K562 (cell line): ENCODE data around the gene DNAJB6. TPM values are rescaled to one million over a fixed set of nuclear protein-coding genes. Genes with fewer than 3 reads are reported as not detected.

Experiments used
- CBX2 ChIP-seq: fragments of 200-600 bp; sonication (generic); IDR thresholded peaks from one replicate; pipeline ENCODE4 v1.6.1; 2012; ENCODE audit warnings: mild to moderate bottlenecking, low read length, inconsistent platforms; ENCODE audit not compliant: insufficient read depth, poor library complexity, severe bottlenecking
- KLF16 ChIP-seq: IDR thresholded peaks from 2 replicates; pipeline ENCODE4 v1.6.1; 2016; ENCODE audit warnings: antibody characterized with exemption
- RCOR1 ChIP-seq, 2 experiments: IDR thresholded peaks; 2 replicates each; pipeline ENCODE4 v1.6.1; 2012; ENCODE audit warnings: low read depth in 2 of 2, low read length in 2 of 2, borderline replicate concordance in 1 of 2, improper control_type of control experiment in 1 of 2
- SMAD4 ChIP-seq: fragments of 250-450 bp; sonication (Bioruptor Pico); conservative IDR thresholded peaks from 2 replicates; pipeline ENCODE4 v1.8.0; 2021; ENCODE audit warnings: inconsistent platforms, mild to moderate bottlenecking, moderate library complexity
- SMC3 ChIP-seq: conservative IDR thresholded peaks from 2 replicates; pipeline ENCODE4 v1.6.1; 2011; ENCODE audit warnings: low read depth, low read length, improper control_type of control experiment; ENCODE audit not compliant: insufficient read depth
- XRCC4 ChIP-seq: IDR thresholded peaks from one replicate; pipeline ENCODE4 v1.6.1; 2011; ENCODE audit not compliant: insufficient read depth, insufficient read length; ENCODE audit errors: extremely low read depth
- YY1 ChIP-seq, 3 experiments: IDR thresholded peaks; 2 replicates each; pipeline ENCODE4 v1.6.1; 2011; ENCODE audit warnings: low read length in 2 of 3, mild to moderate bottlenecking in 2 of 3, moderate library complexity in 2 of 3, borderline replicate concordance in 1 of 3, control low read depth in 1 of 3, low read depth in 1 of 3; ENCODE audit not compliant: insufficient read depth in 3 of 3, insufficient replicate concordance in 2 of 3, control insufficient read depth in 1 of 3, insufficient read length in 1 of 3; ENCODE audit errors: extremely low read depth in 1 of 3
- ZNF282 ChIP-seq: sonication (generic); formaldehyde crosslinking; IDR thresholded peaks from 2 replicates; pipeline ENCODE4 v1.8.1; 2023; ENCODE audit warnings: missing genetic modification reagents
- polyA plus RNA-seq, 8 experiments: library from polyadenylated mRNA; depleted of rRNA in 4 of 8; stranded (reverse) in 5 of 8; unstranded in 3 of 8; fragments of >200 nt; fragmentation: Nextera tagmentation in 2 of 8; fragmentation: Illumina TruSeq in 1 of 8; extraction: Ambion mirVana in 2 of 8; extraction: Trizol in 1 of 8; gene quantifications; 2 replicates each; pipeline versions ENCODE4 v1.2.1 to v1.2.3, GENCODE V29; 2011 to 2014; ENCODE audit warnings: inconsistent platforms in 1 of 8, missing spikeins in 1 of 8
- total RNA-seq, 7 experiments: library from RNA; depleted of rRNA in 6 of 7; stranded (reverse); fragments of >200 nt in 6 of 7; fragmentation: Illumina TruSeq in 2 of 7; extraction: Trizol in 2 of 7; gene quantifications; 2 replicates each; pipeline versions ENCODE4 v1.2.1 to v1.2.3, GENCODE V29; 2011 to 2021; ENCODE audit warnings: low replicate concordance in 1 of 7
- TF ChIP-seq, protein P1 (sequence below), 3 experiments: fragments of 200-800 bp in 1 of 3; fragments of 250-450 bp in 1 of 3; fragments of 450-650 bp in 1 of 3; sonication (Bioruptor Pico) in 1 of 3; sonication (Bioruptor generic) in 1 of 3; formaldehyde crosslinking in 1 of 3; IDR thresholded peaks; 2 replicates each; pipeline versions ENCODE4 v1.6.1 to v1.8.0; 2016 to 2022; ENCODE audit warnings: mild to moderate bottlenecking in 2 of 3, missing genetic modification characterization in 2 of 3, missing compliant biosample characterization in 1 of 3, moderate library complexity in 1 of 3
- TF ChIP-seq, protein P2 (sequence below): sonication (generic); formaldehyde crosslinking; IDR thresholded peaks from 2 replicates; pipeline ENCODE4 v1.8.0; 2022; ENCODE audit warnings: mild to moderate bottlenecking, missing genetic modification reagents
- TF ChIP-seq, protein P3 (sequence below): sonication (generic); formaldehyde crosslinking; IDR thresholded peaks from 2 replicates; pipeline ENCODE4 v1.8.0; 2023; ENCODE audit warnings: missing genetic modification reagents, mild to moderate bottlenecking, borderline replicate concordance

Gene DNAJB6
- total and polyA plus RNA-seq, 9 of the 15 experiments (the other 6 are each of a cell fraction or from before 2014, with no cell fraction given), result 84.5 to 158 (median 135) TPM

DNA sequence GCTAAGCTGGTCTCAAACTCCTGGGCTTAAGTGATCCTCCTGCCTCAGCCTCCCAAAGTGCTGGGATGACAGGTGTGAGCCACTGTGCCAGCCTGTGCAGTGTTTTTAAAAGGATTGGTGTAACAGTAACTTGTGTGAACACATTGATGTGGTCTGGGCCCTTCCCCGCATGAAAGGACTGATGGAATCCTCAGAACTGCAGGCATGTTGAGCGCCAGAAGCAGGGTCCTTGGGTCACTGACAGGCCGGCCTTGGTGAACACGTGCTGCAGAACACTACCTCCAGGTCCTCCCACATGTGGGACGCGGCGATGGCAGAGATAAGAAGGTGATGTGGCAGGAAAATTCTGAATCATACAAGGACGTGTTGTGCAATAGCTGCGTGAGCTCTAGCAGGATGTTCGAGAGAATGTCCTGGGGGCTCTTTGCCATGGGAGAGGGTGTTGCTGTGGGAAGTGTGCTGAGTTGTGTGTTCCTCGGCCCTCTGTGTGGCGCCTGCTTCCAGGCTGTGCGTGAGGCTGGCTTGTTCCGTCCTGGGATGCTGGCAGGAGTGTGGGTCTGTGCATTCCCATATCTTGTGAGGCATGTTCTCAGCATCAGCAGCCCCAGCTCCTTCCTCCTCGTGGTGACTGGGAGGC is 68.2 kb downstream of the DNAJB6 start (continued):
- TF ChIP-seq, protein P1, sequence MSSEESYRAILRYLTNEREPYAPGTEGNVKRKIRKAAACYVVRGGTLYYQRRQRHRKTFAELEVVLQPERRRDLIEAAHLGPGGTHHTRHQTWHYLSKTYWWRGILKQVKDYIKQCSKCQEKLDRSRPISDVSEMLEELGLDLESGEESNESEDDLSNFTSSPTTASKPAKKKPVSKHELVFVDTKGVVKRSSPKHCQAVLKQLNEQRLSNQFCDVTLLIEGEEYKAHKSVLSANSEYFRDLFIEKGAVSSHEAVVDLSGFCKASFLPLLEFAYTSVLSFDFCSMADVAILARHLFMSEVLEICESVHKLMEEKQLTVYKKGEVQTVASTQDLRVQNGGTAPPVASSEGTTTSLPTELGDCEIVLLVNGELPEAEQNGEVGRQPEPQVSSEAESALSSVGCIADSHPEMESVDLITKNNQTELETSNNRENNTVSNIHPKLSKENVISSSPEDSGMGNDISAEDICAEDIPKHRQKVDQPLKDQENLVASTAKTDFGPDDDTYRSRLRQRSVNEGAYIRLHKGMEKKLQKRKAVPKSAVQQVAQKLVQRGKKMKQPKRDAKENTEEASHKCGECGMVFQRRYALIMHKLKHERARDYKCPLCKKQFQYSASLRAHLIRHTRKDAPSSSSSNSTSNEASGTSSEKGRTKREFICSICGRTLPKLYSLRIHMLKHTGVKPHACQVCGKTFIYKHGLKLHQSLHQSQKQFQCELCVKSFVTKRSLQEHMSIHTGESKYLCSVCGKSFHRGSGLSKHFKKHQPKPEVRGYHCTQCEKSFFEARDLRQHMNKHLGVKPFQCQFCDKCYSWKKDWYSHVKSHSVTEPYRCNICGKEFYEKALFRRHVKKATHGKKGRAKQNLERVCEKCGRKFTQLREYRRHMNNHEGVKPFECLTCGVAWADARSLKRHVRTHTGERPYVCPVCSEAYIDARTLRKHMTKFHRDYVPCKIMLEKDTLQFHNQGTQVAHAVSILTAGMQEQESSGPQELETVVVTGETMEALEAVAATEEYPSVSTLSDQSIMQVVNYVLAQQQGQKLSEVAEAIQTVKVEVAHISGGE (CRISPR knock-in tag; IDR thresholded peaks at IDR 0.05), result 0 out of 6 replicates have a peak, but pooled peaks of 1 of the 3 experiments have one; percentile 48
- TF ChIP-seq, protein P2, sequence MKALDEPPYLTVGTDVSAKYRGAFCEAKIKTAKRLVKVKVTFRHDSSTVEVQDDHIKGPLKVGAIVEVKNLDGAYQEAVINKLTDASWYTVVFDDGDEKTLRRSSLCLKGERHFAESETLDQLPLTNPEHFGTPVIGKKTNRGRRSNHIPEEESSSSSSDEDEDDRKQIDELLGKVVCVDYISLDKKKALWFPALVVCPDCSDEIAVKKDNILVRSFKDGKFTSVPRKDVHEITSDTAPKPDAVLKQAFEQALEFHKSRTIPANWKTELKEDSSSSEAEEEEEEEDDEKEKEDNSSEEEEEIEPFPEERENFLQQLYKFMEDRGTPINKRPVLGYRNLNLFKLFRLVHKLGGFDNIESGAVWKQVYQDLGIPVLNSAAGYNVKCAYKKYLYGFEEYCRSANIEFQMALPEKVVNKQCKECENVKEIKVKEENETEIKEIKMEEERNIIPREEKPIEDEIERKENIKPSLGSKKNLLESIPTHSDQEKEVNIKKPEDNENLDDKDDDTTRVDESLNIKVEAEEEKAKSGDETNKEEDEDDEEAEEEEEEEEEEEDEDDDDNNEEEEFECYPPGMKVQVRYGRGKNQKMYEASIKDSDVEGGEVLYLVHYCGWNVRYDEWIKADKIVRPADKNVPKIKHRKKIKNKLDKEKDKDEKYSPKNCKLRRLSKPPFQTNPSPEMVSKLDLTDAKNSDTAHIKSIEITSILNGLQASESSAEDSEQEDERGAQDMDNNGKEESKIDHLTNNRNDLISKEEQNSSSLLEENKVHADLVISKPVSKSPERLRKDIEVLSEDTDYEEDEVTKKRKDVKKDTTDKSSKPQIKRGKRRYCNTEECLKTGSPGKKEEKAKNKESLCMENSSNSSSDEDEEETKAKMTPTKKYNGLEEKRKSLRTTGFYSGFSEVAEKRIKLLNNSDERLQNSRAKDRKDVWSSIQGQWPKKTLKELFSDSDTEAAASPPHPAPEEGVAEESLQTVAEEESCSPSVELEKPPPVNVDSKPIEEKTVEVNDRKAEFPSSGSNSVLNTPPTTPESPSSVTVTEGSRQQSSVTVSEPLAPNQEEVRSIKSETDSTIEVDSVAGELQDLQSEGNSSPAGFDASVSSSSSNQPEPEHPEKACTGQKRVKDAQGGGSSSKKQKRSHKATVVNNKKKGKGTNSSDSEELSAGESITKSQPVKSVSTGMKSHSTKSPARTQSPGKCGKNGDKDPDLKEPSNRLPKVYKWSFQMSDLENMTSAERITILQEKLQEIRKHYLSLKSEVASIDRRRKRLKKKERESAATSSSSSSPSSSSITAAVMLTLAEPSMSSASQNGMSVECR (CRISPR knock-in tag), result peak; percentile 65; the same call in 1 of the 2 replicates
- TF ChIP-seq KLF16 (peak; percentile 87), ZNF282 (CRISPR knock-in tag) (no peak), XRCC4 (no peak), SMAD4 (CRISPR knock-in tag) (peak; percentile 85), CBX2 (no peak), RCOR1 (IDR thresholded peaks at IDR 0.05; ENCODE audit: borderline replicate concordance in 1 of 2, low read depth in 2 of 2, low read length in 2 of 2) (peak; percentile 67 to 98; a peak in 3 of 4 replicates), SMC3 (0 out of 2 replicates have a peak, but pooled peaks have one; percentile 6), YY1 (IDR thresholded peaks at IDR 0.05; ENCODE audit: borderline replicate concordance in 1 of 3, control insufficient read depth in 1 of 3, extremely low read depth in 1 of 3, insufficient read depth in 3 of 3, insufficient read length in 1 of 3, insufficient replicate concordance in 2 of 3, low read depth in 1 of 3, low read length in 2 of 3) (peak in 1 of 3 experiments; percentile 15)
- TF ChIP-seq, protein P3, sequence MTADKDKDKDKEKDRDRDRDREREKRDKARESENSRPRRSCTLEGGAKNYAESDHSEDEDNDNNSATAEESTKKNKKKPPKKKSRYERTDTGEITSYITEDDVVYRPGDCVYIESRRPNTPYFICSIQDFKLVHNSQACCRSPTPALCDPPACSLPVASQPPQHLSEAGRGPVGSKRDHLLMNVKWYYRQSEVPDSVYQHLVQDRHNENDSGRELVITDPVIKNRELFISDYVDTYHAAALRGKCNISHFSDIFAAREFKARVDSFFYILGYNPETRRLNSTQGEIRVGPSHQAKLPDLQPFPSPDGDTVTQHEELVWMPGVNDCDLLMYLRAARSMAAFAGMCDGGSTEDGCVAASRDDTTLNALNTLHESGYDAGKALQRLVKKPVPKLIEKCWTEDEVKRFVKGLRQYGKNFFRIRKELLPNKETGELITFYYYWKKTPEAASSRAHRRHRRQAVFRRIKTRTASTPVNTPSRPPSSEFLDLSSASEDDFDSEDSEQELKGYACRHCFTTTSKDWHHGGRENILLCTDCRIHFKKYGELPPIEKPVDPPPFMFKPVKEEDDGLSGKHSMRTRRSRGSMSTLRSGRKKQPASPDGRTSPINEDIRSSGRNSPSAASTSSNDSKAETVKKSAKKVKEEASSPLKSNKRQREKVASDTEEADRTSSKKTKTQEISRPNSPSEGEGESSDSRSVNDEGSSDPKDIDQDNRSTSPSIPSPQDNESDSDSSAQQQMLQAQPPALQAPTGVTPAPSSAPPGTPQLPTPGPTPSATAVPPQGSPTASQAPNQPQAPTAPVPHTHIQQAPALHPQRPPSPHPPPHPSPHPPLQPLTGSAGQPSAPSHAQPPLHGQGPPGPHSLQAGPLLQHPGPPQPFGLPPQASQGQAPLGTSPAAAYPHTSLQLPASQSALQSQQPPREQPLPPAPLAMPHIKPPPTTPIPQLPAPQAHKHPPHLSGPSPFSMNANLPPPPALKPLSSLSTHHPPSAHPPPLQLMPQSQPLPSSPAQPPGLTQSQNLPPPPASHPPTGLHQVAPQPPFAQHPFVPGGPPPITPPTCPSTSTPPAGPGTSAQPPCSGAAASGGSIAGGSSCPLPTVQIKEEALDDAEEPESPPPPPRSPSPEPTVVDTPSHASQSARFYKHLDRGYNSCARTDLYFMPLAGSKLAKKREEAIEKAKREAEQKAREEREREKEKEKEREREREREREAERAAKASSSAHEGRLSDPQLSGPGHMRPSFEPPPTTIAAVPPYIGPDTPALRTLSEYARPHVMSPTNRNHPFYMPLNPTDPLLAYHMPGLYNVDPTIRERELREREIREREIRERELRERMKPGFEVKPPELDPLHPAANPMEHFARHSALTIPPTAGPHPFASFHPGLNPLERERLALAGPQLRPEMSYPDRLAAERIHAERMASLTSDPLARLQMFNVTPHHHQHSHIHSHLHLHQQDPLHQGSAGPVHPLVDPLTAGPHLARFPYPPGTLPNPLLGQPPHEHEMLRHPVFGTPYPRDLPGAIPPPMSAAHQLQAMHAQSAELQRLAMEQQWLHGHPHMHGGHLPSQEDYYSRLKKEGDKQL (CRISPR knock-in tag), result no peak
